Ecto neural progenitor cell (in vitro differentiated cells): ENCODE results near the gene PRCD.

Source experiments
- DNase-seq: peaks from one replicate; pipeline ENCODE4 v3.0.0-alpha.2; 2018; ENCODE audit warnings: low spot score

The PRCD gene

GRCh38 chr17:76540381-76541300, 797 bp downstream of the PRCD start:
- peak; percentile 99 for DNase-seq

- no peak for DNase-seq
Observed at GRCh38 chr17:76541739-76542454, 2.1 kb downstream of the PRCD start.

GRCh38 chr17:76542566-76542971, 2.7 kb downstream of the PRCD start:
- no peak for DNase-seq

- DNase-seq, result no peak
Observed at GRCh38 chr17:76542984-76543383, 3.1 kb downstream of the PRCD start.

GRCh38 chr17:76543482-76543825, 3.6 kb downstream of the PRCD start:
- DNase-seq, result peak; percentile 53

- DNase-seq, result peak; percentile 57
Observed at GRCh38 chr17:76543826-76544545, 4.1 kb downstream of the PRCD start.

GRCh38 chr17:76544546-76545365, 4.9 kb downstream of the PRCD start:
- no peak for DNase-seq

- no peak for DNase-seq
Observed at GRCh38 chr17:76545918-76546555, 6.2 kb downstream of the PRCD start.

GRCh38 chr17:76546556-76547182, 6.8 kb downstream of the PRCD start:
- no peak for DNase-seq

- DNase-seq, result peak; percentile 75
Observed at GRCh38 chr17:76547183-76547641, 7.4 kb downstream of the PRCD start.

- DNase-seq, result no peak
Observed at GRCh38 chr17:76547642-76548202, 7.9 kb downstream of the PRCD start.

GRCh38 chr17:76548378-76549214, 8.8 kb downstream of the PRCD start:
- peak; percentile 45 for DNase-seq

GRCh38 chr17:76549215-76549518, 9.3 kb downstream of the PRCD start:
- no peak for DNase-seq

- no peak for DNase-seq
Observed at GRCh38 chr17:76549539-76549938, 9.7 kb downstream of the PRCD start.

- DNase-seq, result no peak
Observed at GRCh38 chr17:76550712-76551615, 11.1 kb downstream of the PRCD start.

- no peak for DNase-seq
Observed at GRCh38 chr17:76551685-76552084, 11.8 kb downstream of the PRCD start.

GRCh38 chr17:76553178-76553908, 13.5 kb downstream of the PRCD start:
- DNase-seq, result no peak

- no peak for DNase-seq
Observed at GRCh38 chr17:76554131-76554530, 14.3 kb downstream of the PRCD start.
